ENCODE results near the gene NCKAP1.
"Not testable (repeated sequence)": the region's sequence is repeated elsewhere in the genome, so short reads cannot be mapped to it uniquely, and the experiment has no call there.

DNA sequence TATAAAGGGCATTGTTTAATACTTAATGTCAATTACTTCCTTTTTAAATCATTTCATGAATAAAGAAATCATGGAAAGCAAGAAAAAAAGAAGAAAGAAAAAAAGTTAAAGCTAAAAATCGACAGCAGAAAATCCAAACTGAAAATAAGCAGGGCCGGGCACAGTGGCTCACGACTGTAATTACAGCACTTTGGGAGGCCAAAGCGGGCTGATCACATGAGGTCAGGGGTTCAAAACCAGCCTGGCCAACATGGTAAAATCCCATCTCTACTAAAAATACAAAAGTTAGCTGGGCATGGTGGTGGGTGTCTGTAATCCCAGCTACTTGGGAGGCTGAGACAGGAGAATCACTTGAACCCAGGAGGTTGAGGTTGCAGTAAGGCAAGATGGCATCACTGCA is 56.8 kb downstream of the NCKAP1 start:
- TF ChIP-seq, protein P1, sequence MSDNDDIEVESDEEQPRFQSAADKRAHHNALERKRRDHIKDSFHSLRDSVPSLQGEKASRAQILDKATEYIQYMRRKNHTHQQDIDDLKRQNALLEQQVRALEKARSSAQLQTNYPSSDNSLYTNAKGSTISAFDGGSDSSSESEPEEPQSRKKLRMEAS (IDR thresholded peaks at IDR 0.05; ENCODE audit: insufficient read depth, insufficient read length) = not testable (repeated sequence)
- TF ChIP-seq, protein P2, sequence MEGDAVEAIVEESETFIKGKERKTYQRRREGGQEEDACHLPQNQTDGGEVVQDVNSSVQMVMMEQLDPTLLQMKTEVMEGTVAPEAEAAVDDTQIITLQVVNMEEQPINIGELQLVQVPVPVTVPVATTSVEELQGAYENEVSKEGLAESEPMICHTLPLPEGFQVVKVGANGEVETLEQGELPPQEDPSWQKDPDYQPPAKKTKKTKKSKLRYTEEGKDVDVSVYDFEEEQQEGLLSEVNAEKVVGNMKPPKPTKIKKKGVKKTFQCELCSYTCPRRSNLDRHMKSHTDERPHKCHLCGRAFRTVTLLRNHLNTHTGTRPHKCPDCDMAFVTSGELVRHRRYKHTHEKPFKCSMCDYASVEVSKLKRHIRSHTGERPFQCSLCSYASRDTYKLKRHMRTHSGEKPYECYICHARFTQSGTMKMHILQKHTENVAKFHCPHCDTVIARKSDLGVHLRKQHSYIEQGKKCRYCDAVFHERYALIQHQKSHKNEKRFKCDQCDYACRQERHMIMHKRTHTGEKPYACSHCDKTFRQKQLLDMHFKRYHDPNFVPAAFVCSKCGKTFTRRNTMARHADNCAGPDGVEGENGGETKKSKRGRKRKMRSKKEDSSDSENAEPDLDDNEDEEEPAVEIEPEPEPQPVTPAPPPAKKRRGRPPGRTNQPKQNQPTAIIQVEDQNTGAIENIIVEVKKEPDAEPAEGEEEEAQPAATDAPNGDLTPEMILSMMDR (IDR thresholded peaks at IDR 0.05; ENCODE audit: extremely low read depth in 1 of 2, insufficient read depth in 1 of 2, low read depth in 1 of 2, low read length in 2 of 2) = not testable (repeated sequence)

All from endothelial cell of umbilical vein (primary cell).